ENCODE measurements around the gene RHOG. TPM values are rescaled to one million over a fixed set of nuclear protein-coding genes. Genes with fewer than 3 reads are reported as not detected.

RHOG gene
- total and polyA plus RNA-seq, 9 of the 15 experiments (the other 6 are each of a cell fraction or from before 2014, with no cell fraction given), result 22.6 to 162 (median 80.3) TPM

GRCh38 chr11:3841426-3842350 lies 929 bp upstream of the RHOG start (continued):
- TF ChIP-seq TFE3 (CRISPR knock-in tag; IDR thresholded peaks at IDR 0.05) (no peak), ZNF445 (CRISPR knock-in tag; IDR thresholded peaks at IDR 0.05; ENCODE audit: low read depth) (no peak), CREB3L1 (IDR thresholded peaks at IDR 0.05; ENCODE audit: borderline replicate concordance, low read depth) (peak; percentile 33; the same call in 1 of the 2 replicates), HNRNPLL (IDR thresholded peaks at IDR 0.05; ENCODE audit: low read depth, low read length, poor library complexity, severe bottlenecking) (peak; percentile 27), ATF2 (CRISPR knock-in tag; IDR thresholded peaks at IDR 0.05) (no peak), POLR3A (IDR thresholded peaks at IDR 0.05; ENCODE audit: borderline replicate concordance, extremely low read depth, insufficient read depth, insufficient read length) (no peak), TBP (optimal IDR thresholded peaks at IDR 0.05; ENCODE audit: low read depth, low read length) (peak; percentile 26), SUPT5H (IDR thresholded peaks at IDR 0.05) (peak; percentile 54; the same call in 1 of the 2 replicates), HMG20A (CRISPR knock-in tag; conservative IDR thresholded peaks at IDR 0.05) (no peak), BMI1 (IDR thresholded peaks at IDR 0.05; ENCODE audit: low read length) (no peak), USF1 (CRISPR knock-in tag; IDR thresholded peaks at IDR 0.05) (peak; percentile 49), MYC (IDR thresholded peaks at IDR 0.05; ENCODE audit: low read depth, low read length) (peak; percentile 95), MYC (CRISPR knock-in tag; IDR thresholded peaks at IDR 0.05; ENCODE audit: borderline replicate concordance, low read depth) (no peak; the same call in 1 of the 2 replicates), HDAC6 (IDR thresholded peaks at IDR 0.05; ENCODE audit: low read depth, low read length) (no peak), VEZF1 (CRISPR knock-in tag; IDR thresholded peaks at IDR 0.05) (peak; percentile 77)

All from K562 (cell line).